ENCODE measurements around the gene PRKAR1B.

DNA sequence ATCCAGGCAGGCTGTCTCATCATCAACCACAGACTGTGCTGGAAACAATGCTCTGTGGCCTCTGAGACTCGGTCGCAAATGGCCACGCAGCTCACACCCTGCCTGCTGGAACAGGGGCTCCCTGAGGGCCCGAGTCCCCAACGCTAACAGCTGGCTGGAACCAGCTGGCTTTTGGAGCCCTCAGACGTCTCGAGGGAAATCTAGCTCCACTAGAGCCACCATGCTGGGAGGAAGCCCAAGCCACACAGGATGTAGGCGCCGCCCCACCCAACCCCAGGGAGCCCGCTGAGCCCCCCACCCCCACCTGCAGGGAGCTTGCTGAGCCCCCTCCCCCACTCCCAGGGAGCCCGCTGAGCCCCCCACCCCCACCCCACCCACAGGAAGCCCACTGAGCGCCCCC lies 186.1 kb downstream of the PRKAR1B start:
- TF ChIP-seq, protein P1, sequence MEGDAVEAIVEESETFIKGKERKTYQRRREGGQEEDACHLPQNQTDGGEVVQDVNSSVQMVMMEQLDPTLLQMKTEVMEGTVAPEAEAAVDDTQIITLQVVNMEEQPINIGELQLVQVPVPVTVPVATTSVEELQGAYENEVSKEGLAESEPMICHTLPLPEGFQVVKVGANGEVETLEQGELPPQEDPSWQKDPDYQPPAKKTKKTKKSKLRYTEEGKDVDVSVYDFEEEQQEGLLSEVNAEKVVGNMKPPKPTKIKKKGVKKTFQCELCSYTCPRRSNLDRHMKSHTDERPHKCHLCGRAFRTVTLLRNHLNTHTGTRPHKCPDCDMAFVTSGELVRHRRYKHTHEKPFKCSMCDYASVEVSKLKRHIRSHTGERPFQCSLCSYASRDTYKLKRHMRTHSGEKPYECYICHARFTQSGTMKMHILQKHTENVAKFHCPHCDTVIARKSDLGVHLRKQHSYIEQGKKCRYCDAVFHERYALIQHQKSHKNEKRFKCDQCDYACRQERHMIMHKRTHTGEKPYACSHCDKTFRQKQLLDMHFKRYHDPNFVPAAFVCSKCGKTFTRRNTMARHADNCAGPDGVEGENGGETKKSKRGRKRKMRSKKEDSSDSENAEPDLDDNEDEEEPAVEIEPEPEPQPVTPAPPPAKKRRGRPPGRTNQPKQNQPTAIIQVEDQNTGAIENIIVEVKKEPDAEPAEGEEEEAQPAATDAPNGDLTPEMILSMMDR (conservative IDR thresholded peaks at IDR 0.05): no peak
- no peak for TF ChIP-seq ZFX (IDR thresholded peaks at IDR 0.05)

All from C4-2B (cell line).